GM21723 (cell line): ENCODE data around the gene PPIP5K1.

ENCODE experiments used
- ATAC-seq: cut with Tn5 transposase; IDR thresholded peaks from one replicate; pipeline ENCODE4 v1.9.1; 2021; ENCODE audit warnings: mild to moderate bottlenecking, moderate library complexity; ENCODE audit not compliant: unreplicated experiment

Gene PPIP5K1

GRCh38 chr15:43519196-43519595 is 70.8 kb downstream of the PPIP5K1 start:
- ATAC-seq: no peak

GRCh38 chr15:43518197-43518761 is 71.7 kb downstream of the PPIP5K1 start:
- no peak for ATAC-seq

GRCh38 chr15:43517354-43518196 is 72.4 kb downstream of the PPIP5K1 start, which contains the start of gene MAP1A:
Gene MAP1A, plus strand, starts transcription at chr15:43517608. Its CDS starts 3,866 bp downstream, at chr15:43521474.
- no peak for ATAC-seq

- ATAC-seq: no peak
Observed at GRCh38 chr15:43516801-43517353, 73.1 kb downstream of the PPIP5K1 start.

GRCh38 chr15:43516185-43516584 is 73.8 kb downstream of the PPIP5K1 start:
- ATAC-seq: no peak

- ATAC-seq: no peak
Observed at GRCh38 chr15:43515741-43516140, 74.3 kb downstream of the PPIP5K1 start.

GRCh38 chr15:43514241-43515057 is 75.6 kb downstream of the PPIP5K1 start:
- no peak for ATAC-seq

- no peak for ATAC-seq
Observed at GRCh38 chr15:43513550-43513949, 76.5 kb downstream of the PPIP5K1 start.

GRCh38 chr15:43511012-43511885 is 78.8 kb downstream of the PPIP5K1 start:
- no peak for ATAC-seq

- ATAC-seq: peak; percentile 96
Observed at GRCh38 chr15:43510200-43511011, 79.6 kb downstream of the PPIP5K1 start.

GRCh38 chr15:43509660-43510199 is 80.3 kb downstream of the PPIP5K1 start:
- ATAC-seq: no peak

GRCh38 chr15:43508991-43509659 is 80.9 kb downstream of the PPIP5K1 start:
- ATAC-seq: no peak

GRCh38 chr15:43508421-43508820 is 81.6 kb downstream of the PPIP5K1 start:
- no peak for ATAC-seq

- ATAC-seq: no peak
Observed at GRCh38 chr15:43505738-43506137, 84.3 kb downstream of the PPIP5K1 start.

- no peak for ATAC-seq
Observed at GRCh38 chr15:43499635-43500034, 90.4 kb downstream of the PPIP5K1 start.

GRCh38 chr15:43498990-43499389 is 91.0 kb downstream of the PPIP5K1 start:
- no peak for ATAC-seq

- no peak for ATAC-seq
Observed at GRCh38 chr15:43493703-43494472, 96.1 kb downstream of the PPIP5K1 start.
